ENCODE results near the gene ZNF93. TPM values are rescaled to one million over a fixed set of nuclear protein-coding genes. Genes with fewer than 3 reads are reported as not detected.
A peak's percentile ranks its signal among the peaks of the same experiment; 100 is the strongest.
"Not testable (repeated sequence)": the region's sequence is repeated elsewhere in the genome, so short reads cannot be mapped to it uniquely, and the experiment has no call there.

Gene ZNF93
- total and polyA plus RNA-seq, 12 donors, result 1.1 to 3.3 (median 1.9) TPM

GRCh38 chr19:19914596-19914995 lies 13.8 kb downstream of the ZNF93 start:
- DNase-seq (no peak), ATAC-seq (no peak)
- Histone ChIP-seq H3K27ac (no peak overlapping the region), H3K9me3 (peaks cover 0 to 56% (median 0%) of the 10 kb centered on the region in 11 donors), H3K4me3 (no peak overlapping the region), H3K4me1 (peaks cover 0 to 4% (median 0%) of the 10 kb centered on the region in 9 donors), H3K36me3 (peaks cover 0 to 54% (median 0%) of the 10 kb centered on the region in 9 donors), H3K27me3 (no peaks in the 10 kb centered on the region)
- intact Hi-C loops (cut with DNase I), result no loop called here
- no peak for TF ChIP-seq CTCF (IDR thresholded peaks at IDR 0.05)
- WGBS, 2 donors, result 79 to 83% methylated on average over 3 of the region's 3 CpGs

GRCh38 chr19:19930417-19930816 lies 29.7 kb downstream of the ZNF93 start:
- H3K27ac ChIP-seq, ATAC-seq, H3K27me3 ChIP-seq, H3K4me1 ChIP-seq, H3K4me3 ChIP-seq: not testable (repeated sequence)
- 45 to 64% methylated on average over 7 of the region's 7 CpGs for WGBS, 2 donors
- intact Hi-C loops (cut with DNase I), result loop anchor here in 1 of 10 donors (10.0 kb wide), 1 partner anchor 396 kb away; the partner anchor contains the start of gene CILP2
- peak; percentile 60 to 67 for DNase-seq
- Histone ChIP-seq H3K9me3 (peaks cover 0 to 99% (median 29%) of the 10 kb centered on the region in 11 donors), H3K36me3 (peaks cover 0 to 86% (median 20%) of the 10 kb centered on the region in 9 donors)
- TF ChIP-seq CTCF (IDR thresholded peaks at IDR 0.05), result peak; percentile 39 to 76 (median 66)

- intact Hi-C loops (cut with DNase I), result loop anchor here in 1 of 10 donors (10.0 kb wide), 1 partner anchor 399 kb away; the partner anchor contains the start of gene CILP2
- not testable (repeated sequence) for H3K27ac ChIP-seq, H3K27me3 ChIP-seq, DNase-seq, H3K4me3 ChIP-seq, H3K4me1 ChIP-seq, ATAC-seq
- 95 to 96% methylated on average over 3 of the region's 3 CpGs for WGBS, 2 donors
- peaks cover 0 to 99% (median 39%) of the 10 kb centered on the region in 11 donors for H3K9me3 ChIP-seq
- peaks cover 0 to 53% (median 8%) of the 10 kb centered on the region in 9 donors for H3K36me3 ChIP-seq
Observed at GRCh38 chr19:19933432-19934314, 32.9 kb downstream of the ZNF93 start.

GRCh38 chr19:19937403-19937802 lies 36.7 kb downstream of the ZNF93 start:
- intact Hi-C loops (cut with DNase I), result loop anchor here in 1 of 10 donors (10.0 kb wide), 1 partner anchor 403 kb away; the partner anchor contains the start of gene CILP2
- no peak overlapping the region for H3K4me3 ChIP-seq
- WGBS, 2 donors, result 96% methylated on average over 2 of the region's 2 CpGs
- TF ChIP-seq CTCF (IDR thresholded peaks at IDR 0.05), result no peak
- no peaks in the 10 kb centered on the region for H3K4me1 ChIP-seq
- H3K27ac ChIP-seq, result no peak overlapping the region
- H3K36me3 ChIP-seq, result peaks cover 0 to 25% (median 8%) of the 10 kb centered on the region in 9 donors
- DNase-seq, result no peak
- H3K27me3 ChIP-seq, result no peaks in the 10 kb centered on the region
- ATAC-seq, result no peak
- peaks cover 0 to 100% (median 33%) of the 10 kb centered on the region in 11 donors for H3K9me3 ChIP-seq

All from heart right ventricle (tissue), 16 donors.